H9 (cell line): ENCODE results near the gene PRDM11. TPM values are rescaled to one million over a fixed set of nuclear protein-coding genes. Genes with fewer than 3 reads are reported as not detected.

Experiments used
- DNase-seq: peaks from one replicate; pipeline ENCODE4 v3.0.0-alpha.2; 2017
- H2AFZ ChIP-seq: one replicate; pipeline ENCODE4 v1.6.1; 2013; ENCODE audit warnings: mild to moderate bottlenecking, low read length, control low read depth, moderate library complexity
- H2AK5ac ChIP-seq: 2 replicates; pipeline ENCODE4 v1.6.1; 2013; ENCODE audit warnings: low read length, control low read depth, mixed read lengths; ENCODE audit not compliant: insufficient read length
- H2BK120ac ChIP-seq: one replicate; pipeline ENCODE4 v1.6.1; 2013; ENCODE audit warnings: low read depth, mild to moderate bottlenecking, low read length, control low read depth, inconsistent platforms; ENCODE audit not compliant: poor library complexity, severe bottlenecking
- H2BK12ac ChIP-seq: 2 replicates; pipeline ENCODE4 v1.6.1; 2013; ENCODE audit warnings: low read length, control low read depth, mixed read lengths, low read depth; ENCODE audit not compliant: insufficient read length
- H2BK15ac ChIP-seq: 2 replicates; pipeline ENCODE4 v1.6.1; 2013; ENCODE audit warnings: low read depth, low read length, control low read depth
- H2BK20ac ChIP-seq: one replicate; pipeline ENCODE4 v1.6.1; 2013; ENCODE audit warnings: low read depth, mild to moderate bottlenecking, low read length, control low read depth, inconsistent platforms; ENCODE audit not compliant: poor library complexity, severe bottlenecking
- H2BK5ac ChIP-seq: 2 replicates; pipeline ENCODE4 v1.6.1; 2013; ENCODE audit warnings: low read length, control low read depth, mixed read lengths; ENCODE audit not compliant: insufficient read length
- H3K14ac ChIP-seq: 2 replicates; pipeline ENCODE4 v1.6.1; 2013; ENCODE audit warnings: low read length, control low read depth; ENCODE audit not compliant: insufficient read depth
- H3K18ac ChIP-seq: 2 replicates; pipeline ENCODE4 v1.6.1; 2013; ENCODE audit warnings: low read depth, mild to moderate bottlenecking, mixed read lengths, low read length, control low read depth; ENCODE audit not compliant: insufficient read length
- H3K23ac ChIP-seq: 2 replicates; pipeline ENCODE4 v1.6.1; 2013; ENCODE audit warnings: low read length, control low read depth, mixed read lengths, low read depth; ENCODE audit not compliant: insufficient read length
- H3K23me2 ChIP-seq: 2 replicates; pipeline ENCODE4 v1.6.1; 2013; ENCODE audit warnings: low read depth, mild to moderate bottlenecking, mixed read lengths, low read length, control low read depth; ENCODE audit not compliant: insufficient read length, poor library complexity, severe bottlenecking
- H3K27ac ChIP-seq: 2 replicates; pipeline ENCODE4 v1.5.1; 2013; ENCODE audit warnings: low read length, control low read depth, mixed read lengths, low read depth; ENCODE audit not compliant: insufficient read length
- H3K27me3 ChIP-seq: 2 replicates; pipeline ENCODE4 v1.6.1; 2013; ENCODE audit warnings: low read length, control low read depth, inconsistent platforms; ENCODE audit not compliant: insufficient read depth
- H3K4ac ChIP-seq: 2 replicates; pipeline ENCODE4 v1.6.1; 2013; ENCODE audit warnings: low read depth, mild to moderate bottlenecking, control low read depth, inconsistent platforms, low read length, moderate library complexity
- H3K4me1 ChIP-seq: 2 replicates; pipeline ENCODE4 v1.6.1; 2013; ENCODE audit warnings: low read length, control low read depth, inconsistent platforms; ENCODE audit not compliant: insufficient read depth
- H3K4me2 ChIP-seq: 2 replicates; pipeline ENCODE4 v1.6.1; 2013; ENCODE audit warnings: low read length, control low read depth, mixed read lengths; ENCODE audit not compliant: insufficient read length, insufficient read depth
- H3K56ac ChIP-seq: 2 replicates; pipeline ENCODE4 v1.6.1; 2013; ENCODE audit warnings: low read depth, mild to moderate bottlenecking, mixed read lengths, low read length, control low read depth; ENCODE audit not compliant: insufficient read length
- H3K79me1 ChIP-seq: 2 replicates; pipeline ENCODE4 v1.6.1; 2013; ENCODE audit warnings: low read depth, mild to moderate bottlenecking, moderate library complexity, low read length, control low read depth, inconsistent platforms; ENCODE audit not compliant: insufficient read depth, poor library complexity, severe bottlenecking
- H3K79me2 ChIP-seq: 2 replicates; pipeline ENCODE4 v1.6.1; 2013; ENCODE audit warnings: low read length, control low read depth, inconsistent platforms; ENCODE audit not compliant: insufficient read depth
- H3K9ac ChIP-seq: 2 replicates; pipeline ENCODE4 v1.6.1; 2013; ENCODE audit warnings: low read length, control low read depth, mixed read lengths; ENCODE audit not compliant: insufficient read length; ENCODE audit errors: extremely low read depth
- H3K9me3 ChIP-seq: one replicate; pipeline ENCODE4 v1.6.1; 2013; ENCODE audit warnings: low read depth, low read length, inconsistent platforms; ENCODE audit not compliant: control insufficient read depth
- H3T11ph ChIP-seq: one replicate; pipeline ENCODE4 v1.6.1; 2013; ENCODE audit warnings: mild to moderate bottlenecking, low read length, control low read depth, inconsistent platforms
- H4K20me1 ChIP-seq: one replicate; pipeline ENCODE4 v1.6.1; 2013; ENCODE audit not compliant: control insufficient read depth, insufficient read length, insufficient read depth
- H4K5ac ChIP-seq: 2 replicates; pipeline ENCODE4 v1.6.1; 2013; ENCODE audit warnings: low read depth, mild to moderate bottlenecking, mixed read lengths, low read length, control low read depth; ENCODE audit not compliant: insufficient read length
- H4K8ac ChIP-seq: replicated peaks from 2 replicates; pipeline ENCODE4 v1.6.1; 2013; ENCODE audit warnings: low read length, control low read depth, mixed read lengths, low read depth; ENCODE audit not compliant: insufficient read length
- H4K91ac ChIP-seq: 2 replicates; pipeline ENCODE4 v1.6.1; 2013; ENCODE audit warnings: low read depth, mild to moderate bottlenecking, moderate library complexity, mixed read lengths, low read length, control low read depth; ENCODE audit not compliant: insufficient read length
- H3K27ac Mint-ChIP-seq, 3 experiments: 2 replicates in 2 of 3; 3 replicates in 1 of 3; pipeline ENCODE4 v1.8.0; 2020 to 2021; ENCODE audit warnings: mixed read lengths in 3 of 3, mild to moderate bottlenecking in 1 of 3, moderate library complexity in 1 of 3
- H3K27me3 Mint-ChIP-seq: 2 replicates; pipeline ENCODE4 v1.8.0; 2021; ENCODE audit warnings: low read depth, mild to moderate bottlenecking, moderate library complexity, mixed read lengths
- H3K36me3 Mint-ChIP-seq, 3 experiments: 2 replicates in 2 of 3; 3 replicates in 1 of 3; pipeline ENCODE4 v1.8.0; 2020 to 2021; ENCODE audit warnings: low read depth in 3 of 3, mixed read lengths in 3 of 3; ENCODE audit not compliant: insufficient read depth in 1 of 3
- H3K4me1 Mint-ChIP-seq, 2 experiments: 2 replicates each; pipeline ENCODE4 v1.8.0; 2020; ENCODE audit warnings: mixed read lengths in 2 of 2
- H3K4me3 Mint-ChIP-seq, 2 experiments: 2 replicates in 1 of 2; 3 replicates in 1 of 2; pipeline ENCODE4 v1.8.0; 2020 to 2021; ENCODE audit warnings: mild to moderate bottlenecking in 2 of 2, mixed read lengths in 2 of 2, moderate library complexity in 1 of 2
- H3K9me3 Mint-ChIP-seq, 2 experiments: 2 replicates in 1 of 2; 3 replicates in 1 of 2; pipeline ENCODE4 v1.8.0; 2020; ENCODE audit warnings: mild to moderate bottlenecking in 2 of 2, mixed read lengths in 2 of 2, moderate library complexity in 1 of 2
- WGBS: extraction: QIAGEN DNeasy Blood & Tissue Kit; methylation state at CpG from one replicate; pipeline ENCODE4 v1.1.7; 2013; ENCODE audit warnings: missing lambda C conversion rate, low lambda C conversion rate, mixed read lengths; ENCODE audit not compliant: insufficient read length; ENCODE audit errors: extremely low coverage; 5-methylcytosine and 5-hydroxymethylcytosine counted together
- total RNA-seq: library from RNA; stranded (reverse); gene quantifications from 2 replicates; pipeline ENCODE4 v1.2.1, GENCODE V29; 2021
- TF ChIP-seq, protein P1 (sequence below): fragments of 200-600 bp; sonication (generic); conservative IDR thresholded peaks from 3 replicates; pipeline ENCODE4 v1.8.0; 2021; ENCODE audit warnings: antibody characterized with exemption, mild to moderate bottlenecking

Gene PRDM11
- total RNA-seq, 1 experiment from 2014 or later: 11.5 TPM

DNA sequence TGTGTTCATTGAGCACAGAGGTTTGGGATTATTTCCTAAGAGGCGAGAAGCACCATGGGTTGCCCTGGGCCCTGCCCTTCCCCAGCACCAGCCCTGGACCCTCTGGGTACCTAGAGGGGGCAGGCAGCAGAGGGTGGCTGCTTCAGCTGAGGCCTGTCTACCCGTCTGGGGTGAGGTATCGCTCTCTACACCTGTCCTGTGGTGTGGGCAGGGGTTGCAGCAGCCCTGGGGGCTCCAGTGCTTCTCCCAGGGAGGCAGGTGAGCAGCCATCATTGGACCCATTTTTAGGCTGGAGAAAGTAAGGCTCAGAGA lies 15.6 kb downstream of the PRDM11 start:
- Histone ChIP-seq H2BK5ac (no peak overlapping the region), H4K5ac (no peak overlapping the region), H4K20me1 (no peaks in the 10 kb centered on the region), H3K18ac (no peak overlapping the region), H3K79me2 (peaks cover 2% of the 10 kb centered on the region; the same call in 1 of the 2 replicates), H4K91ac (no peak overlapping the region), H3K14ac (no peak overlapping the region), H3K4me1 (no peaks in the 10 kb centered on the region), H2AK5ac (no peak overlapping the region), H3K27ac (no peak overlapping the region), H3K79me1 (no peaks in the 10 kb centered on the region), H2BK12ac (no peak overlapping the region), H3T11ph (no peak overlapping the region), H2AFZ (no peak overlapping the region), H3K23ac (no peak overlapping the region), H3K4me2 (no peak overlapping the region), H3K9me3 (no peaks in the 10 kb centered on the region), H3K23me2 (no peaks in the 10 kb centered on the region), H2BK120ac (no peak overlapping the region), H4K8ac (no peak overlapping the region), H3K9ac (no peak overlapping the region), H2BK15ac (no peak overlapping the region), H3K56ac (no peak overlapping the region), H2BK20ac (no peak overlapping the region), H3K27me3 (no peaks in the 10 kb centered on the region), H3K4ac (no peak overlapping the region)
- H3K36me3 Mint-ChIP-seq: no peaks in the 10 kb centered on the region; a peak in 1 of 7 replicates
- H3K9me3 Mint-ChIP-seq: no peaks in the 10 kb centered on the region
- TF ChIP-seq, protein P1, sequence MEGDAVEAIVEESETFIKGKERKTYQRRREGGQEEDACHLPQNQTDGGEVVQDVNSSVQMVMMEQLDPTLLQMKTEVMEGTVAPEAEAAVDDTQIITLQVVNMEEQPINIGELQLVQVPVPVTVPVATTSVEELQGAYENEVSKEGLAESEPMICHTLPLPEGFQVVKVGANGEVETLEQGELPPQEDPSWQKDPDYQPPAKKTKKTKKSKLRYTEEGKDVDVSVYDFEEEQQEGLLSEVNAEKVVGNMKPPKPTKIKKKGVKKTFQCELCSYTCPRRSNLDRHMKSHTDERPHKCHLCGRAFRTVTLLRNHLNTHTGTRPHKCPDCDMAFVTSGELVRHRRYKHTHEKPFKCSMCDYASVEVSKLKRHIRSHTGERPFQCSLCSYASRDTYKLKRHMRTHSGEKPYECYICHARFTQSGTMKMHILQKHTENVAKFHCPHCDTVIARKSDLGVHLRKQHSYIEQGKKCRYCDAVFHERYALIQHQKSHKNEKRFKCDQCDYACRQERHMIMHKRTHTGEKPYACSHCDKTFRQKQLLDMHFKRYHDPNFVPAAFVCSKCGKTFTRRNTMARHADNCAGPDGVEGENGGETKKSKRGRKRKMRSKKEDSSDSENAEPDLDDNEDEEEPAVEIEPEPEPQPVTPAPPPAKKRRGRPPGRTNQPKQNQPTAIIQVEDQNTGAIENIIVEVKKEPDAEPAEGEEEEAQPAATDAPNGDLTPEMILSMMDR: no peak
- H3K4me1 Mint-ChIP-seq: peaks cover 4 to 10% of the 10 kb centered on the region in 2 experiments
- 0 out of 7 replicates have a peak overlapping the region, but pooled peaks of 1 of the 3 experiments have one; percentile 34 for H3K27ac Mint-ChIP-seq
- no CpG with 5 or more reads among the region's 3 CpGs for WGBS
- no peak for DNase-seq
- H3K4me3 Mint-ChIP-seq: no peak overlapping the region
- no peaks in the 10 kb centered on the region for H3K27me3 Mint-ChIP-seq
